Gastroesophageal sphincter (tissue), 4 donors: ENCODE data around the gene SV2B. TPM values are rescaled to one million over a fixed set of nuclear protein-coding genes. Genes with fewer than 3 reads are reported as not detected.

ENCODE experiments used
- ATAC-seq: fragments of 150-250 bp; one replicate; pipeline ENCODE4 v1.9.1; 2016; ENCODE audit warnings: mild to moderate bottlenecking, moderate library complexity
- H3K27ac ChIP-seq, 4 donors: fragments of 200-600 bp; sonication (generic) in 3 of 4; 1 replicate in 3 of 4; 2 replicates in 1 of 4; pipeline ENCODE4 v1.5.1; 2016 to 2019
- H3K27me3 ChIP-seq: fragments of 200-600 bp; sonication (generic); one replicate; pipeline ENCODE4 v1.5.1; 2019
- H3K36me3 ChIP-seq, 2 donors: fragments of 200-600 bp; sonication (generic); one replicate each; pipeline ENCODE4 v1.5.1; 2019; ENCODE audit warnings: control low read depth in 1 of 2
- H3K4me1 ChIP-seq, 3 donors: fragments of 200-600 bp; sonication (generic); 1 replicate in 2 of 3; 2 replicates in 1 of 3; pipeline ENCODE4 v1.5.1; 2016 to 2019; ENCODE audit warnings: control low read depth in 2 of 3
- H3K4me3 ChIP-seq, 2 donors: fragments of 200-600 bp; sonication (generic); one replicate each; pipeline ENCODE4 v1.5.1; 2019; ENCODE audit warnings: mild to moderate bottlenecking in 1 of 2, moderate library complexity in 1 of 2
- H3K9me3 ChIP-seq, 3 donors: fragments of 200-600 bp; sonication (generic); one replicate each; pipeline ENCODE4 v1.5.1; 2017 to 2019; ENCODE audit warnings: control low read depth in 2 of 3
- EP300 ChIP-seq: sonication (generic); formaldehyde crosslinking; IDR thresholded peaks from one replicate; pipeline ENCODE4 v1.6.1; 2017; ENCODE audit warnings: antibody characterized with exemption, mild to moderate bottlenecking
- POLR2A ChIP-seq, 2 donors: fragments of 450-650 bp; IDR thresholded peaks; one replicate each; pipeline ENCODE4 v1.6.1; 2017; ENCODE audit warnings: antibody characterized with exemption in 2 of 2, mild to moderate bottlenecking in 2 of 2, moderate library complexity in 1 of 2
- POLR2AphosphoS5 ChIP-seq: sonication (generic); formaldehyde crosslinking; IDR thresholded peaks from one replicate; pipeline ENCODE4 v1.6.1; 2017; ENCODE audit warnings: antibody characterized with exemption
- WGBS, 2 donors: methylation state at CpG; one replicate each; pipeline ENCODE4 v1.1.5; 2018; ENCODE audit warnings: low coverage in 1 of 2; 5-methylcytosine and 5-hydroxymethylcytosine counted together
- total RNA-seq, 4 donors: library from RNA; depleted of rRNA; stranded (reverse); fragments of >200 nt; gene quantifications; one replicate each; pipeline ENCODE4 v1.1.0, GENCODE V29; 2016
- TF ChIP-seq, protein P1 (sequence below), 4 experiments: fragments of 200-600 bp in 2 of 4; fragments of 450-650 bp in 2 of 4; sonication (generic) in 1 of 4; IDR thresholded peaks; one replicate each; pipeline ENCODE4 v1.5.1; 2017 to 2019; ENCODE audit warnings: antibody characterized with exemption in 4 of 4, mild to moderate bottlenecking in 2 of 4, moderate library complexity in 2 of 4

Gene SV2B
- total RNA-seq, 4 donors from 2014 or later = 0.16 to 4.1 (median 1.1) TPM

DNA sequence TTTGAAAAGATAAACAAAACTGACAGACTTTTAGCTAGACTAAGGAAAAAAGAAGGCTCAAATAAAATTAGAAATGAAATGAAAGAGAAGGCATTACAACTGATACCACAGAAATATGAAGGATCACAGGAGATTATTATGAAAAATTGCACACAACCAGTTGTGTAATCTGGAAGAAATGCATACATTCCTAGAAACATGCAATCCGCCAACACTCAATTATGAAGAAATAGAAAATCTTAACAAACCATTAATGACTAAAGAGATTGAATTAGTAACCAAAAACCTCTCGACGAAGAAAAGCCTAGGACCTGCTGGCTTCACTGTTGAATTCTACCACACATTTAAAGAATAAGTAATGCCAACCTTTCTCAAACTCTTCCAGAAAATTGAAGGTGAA, 149.5 kb downstream of the SV2B start:
- Histone ChIP-seq H3K9me3 (no peaks in the 10 kb centered on the region), H3K4me1 (no peaks in the 10 kb centered on the region), H3K36me3 (no peaks in the 10 kb centered on the region), H3K27me3 (no peaks in the 10 kb centered on the region), H3K4me3 (no peak overlapping the region), H3K27ac (no peak overlapping the region)
- WGBS, 2 donors = 51 to 61% methylated on average over 3 of the region's 3 CpGs
- ATAC-seq = no peak
- TF ChIP-seq EP300 (no peak), POLR2A (IDR thresholded peaks at IDR 0.05) (no peak), POLR2AphosphoS5 (no peak)
- TF ChIP-seq, protein P1, sequence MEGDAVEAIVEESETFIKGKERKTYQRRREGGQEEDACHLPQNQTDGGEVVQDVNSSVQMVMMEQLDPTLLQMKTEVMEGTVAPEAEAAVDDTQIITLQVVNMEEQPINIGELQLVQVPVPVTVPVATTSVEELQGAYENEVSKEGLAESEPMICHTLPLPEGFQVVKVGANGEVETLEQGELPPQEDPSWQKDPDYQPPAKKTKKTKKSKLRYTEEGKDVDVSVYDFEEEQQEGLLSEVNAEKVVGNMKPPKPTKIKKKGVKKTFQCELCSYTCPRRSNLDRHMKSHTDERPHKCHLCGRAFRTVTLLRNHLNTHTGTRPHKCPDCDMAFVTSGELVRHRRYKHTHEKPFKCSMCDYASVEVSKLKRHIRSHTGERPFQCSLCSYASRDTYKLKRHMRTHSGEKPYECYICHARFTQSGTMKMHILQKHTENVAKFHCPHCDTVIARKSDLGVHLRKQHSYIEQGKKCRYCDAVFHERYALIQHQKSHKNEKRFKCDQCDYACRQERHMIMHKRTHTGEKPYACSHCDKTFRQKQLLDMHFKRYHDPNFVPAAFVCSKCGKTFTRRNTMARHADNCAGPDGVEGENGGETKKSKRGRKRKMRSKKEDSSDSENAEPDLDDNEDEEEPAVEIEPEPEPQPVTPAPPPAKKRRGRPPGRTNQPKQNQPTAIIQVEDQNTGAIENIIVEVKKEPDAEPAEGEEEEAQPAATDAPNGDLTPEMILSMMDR (IDR thresholded peaks at IDR 0.05) = no peak

DNA sequence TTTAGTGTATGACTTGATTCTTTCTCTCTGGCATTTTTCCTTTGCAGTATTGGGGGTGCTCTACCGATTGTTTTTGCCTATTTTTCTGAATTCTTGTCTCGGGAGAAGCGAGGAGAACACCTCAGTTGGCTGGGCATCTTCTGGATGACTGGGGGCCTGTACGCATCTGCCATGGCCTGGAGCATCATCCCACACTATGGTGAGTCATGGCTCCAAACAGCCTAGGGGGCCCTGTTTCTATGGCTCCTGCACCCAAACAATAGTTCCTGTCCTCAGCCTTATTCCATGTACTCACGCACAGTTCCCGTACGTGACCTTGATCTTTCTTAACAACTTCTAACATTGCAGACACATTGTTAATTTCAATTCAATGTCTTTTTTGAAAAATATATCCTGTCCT, 152.3 kb downstream of the SV2B start:
- H3K36me3 ChIP-seq = no peaks in the 10 kb centered on the region
- no peak for ATAC-seq
- H3K27ac ChIP-seq = no peak overlapping the region
- no peak for TF ChIP-seq EP300
- peaks cover 6% of the 10 kb centered on the region for H3K27me3 ChIP-seq
- no peaks in the 10 kb centered on the region for H3K9me3 ChIP-seq
- 85% methylated on average over 7 of the region's 7 CpGs; no CpG with 5 or more reads in 1 of the 2 donors for WGBS, 2 donors
- H3K4me3 ChIP-seq = no peak overlapping the region
- no peaks in the 10 kb centered on the region for H3K4me1 ChIP-seq

DNA sequence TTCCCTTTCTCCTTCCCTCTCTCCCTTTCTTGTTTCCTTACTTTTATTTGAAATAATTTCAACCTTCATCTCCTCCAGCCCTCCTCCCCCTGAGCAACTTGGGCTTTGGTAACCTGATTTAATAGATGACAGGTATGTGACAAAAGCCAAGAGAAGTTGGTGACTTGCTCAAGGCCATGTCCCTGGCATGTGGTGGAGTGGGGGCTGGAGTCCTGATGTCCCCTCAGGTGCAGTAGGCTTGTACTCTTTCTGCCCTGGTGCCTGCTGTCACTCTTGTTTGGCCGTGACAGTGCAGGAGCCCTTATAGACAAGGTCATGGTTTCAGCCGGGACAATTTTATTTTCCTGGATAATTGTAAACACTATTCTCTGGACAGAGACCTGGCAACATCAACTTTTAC, 152.7 kb downstream of the SV2B start:
- Histone ChIP-seq H3K9me3 (no peaks in the 10 kb centered on the region), H3K36me3 (no peaks in the 10 kb centered on the region), H3K27ac (no peak overlapping the region), H3K4me1 (no peaks in the 10 kb centered on the region), H3K4me3 (no peak overlapping the region), H3K27me3 (peaks cover 6% of the 10 kb centered on the region)
- WGBS, 2 donors = 71 to 86% methylated on average over 1 to 2 of the region's 2 CpGs
- no peak for ATAC-seq
- TF ChIP-seq POLR2A (IDR thresholded peaks at IDR 0.05) = no peak
- no peak for TF ChIP-seq EP300
- TF ChIP-seq POLR2AphosphoS5 = no peak
- TF ChIP-seq, protein P1 (IDR thresholded peaks at IDR 0.05) = no peak

DNA sequence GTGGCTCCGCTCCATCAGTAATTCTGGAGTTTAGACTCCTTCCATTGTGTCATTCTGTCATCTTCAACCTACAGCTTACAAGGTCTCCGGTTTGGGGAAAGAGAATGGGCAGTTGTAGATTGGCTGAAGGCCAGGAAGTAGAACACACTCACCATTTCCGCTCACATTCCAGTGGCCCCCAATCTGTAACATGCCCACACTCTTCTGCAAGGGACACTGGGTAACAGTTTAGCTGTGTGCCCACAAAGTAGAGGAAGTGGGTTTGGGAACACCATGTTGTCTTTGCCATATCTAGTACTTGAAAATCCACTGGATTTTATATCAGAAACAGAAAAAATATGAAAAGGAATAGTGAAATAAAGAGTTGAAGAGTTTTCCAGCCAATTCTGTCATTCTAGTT, 153.5 kb downstream of the SV2B start:
- Histone ChIP-seq H3K9me3 (no peaks in the 10 kb centered on the region), H3K4me1 (no peaks in the 10 kb centered on the region), H3K27ac (no peak overlapping the region), H3K27me3 (peaks cover 11% of the 10 kb centered on the region), H3K4me3 (no peak overlapping the region), H3K36me3 (no peaks in the 10 kb centered on the region)
- TF ChIP-seq EP300 = no peak
- no peak for TF ChIP-seq POLR2A (IDR thresholded peaks at IDR 0.05)
- no peak for TF ChIP-seq POLR2AphosphoS5
- TF ChIP-seq, protein P1 (IDR thresholded peaks at IDR 0.05) = no peak
- WGBS, 2 donors = 55 to 83% methylated on average over 1 to 2 of the region's 3 CpGs
- ATAC-seq = no peak

DNA sequence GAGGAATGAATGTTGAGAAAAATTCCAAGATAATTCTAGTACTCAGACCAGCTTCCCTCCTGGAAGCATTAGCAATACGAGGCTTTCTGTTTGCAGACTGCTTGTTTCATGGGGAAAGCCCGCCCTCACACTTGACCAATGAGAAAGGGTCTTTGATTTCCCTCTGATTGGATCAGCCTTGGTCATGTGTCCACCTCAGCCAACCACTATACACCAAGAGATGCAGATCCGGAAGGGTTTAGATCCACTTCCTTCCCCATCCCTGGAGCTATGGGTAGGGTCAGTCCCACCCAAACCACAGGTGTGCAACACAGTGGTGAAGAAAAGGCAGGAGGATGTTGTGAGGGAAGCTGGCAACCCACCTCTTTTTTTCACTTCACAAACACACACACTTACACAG, 154.7 kb downstream of the SV2B start:
- Histone ChIP-seq H3K27me3 (peaks cover 19% of the 10 kb centered on the region), H3K4me3 (no peak overlapping the region), H3K9me3 (no peaks in the 10 kb centered on the region), H3K36me3 (no peaks in the 10 kb centered on the region), H3K27ac (no peak overlapping the region), H3K4me1 (no peaks in the 10 kb centered on the region)
- no peak for TF ChIP-seq POLR2AphosphoS5
- no peak for TF ChIP-seq POLR2A (IDR thresholded peaks at IDR 0.05)
- no peak for TF ChIP-seq EP300
- TF ChIP-seq, protein P1 (IDR thresholded peaks at IDR 0.05) = no peak
- 62 to 73% methylated on average over 2 to 3 of the region's 3 CpGs for WGBS, 2 donors
- ATAC-seq = no peak
